Thymus (tissue), 11 donors: ENCODE measurements around the gene C17orf78. TPM values are rescaled to one million over a fixed set of nuclear protein-coding genes. Genes with fewer than 3 reads are reported as not detected.
"Not testable (repeated sequence)": the region's sequence is repeated elsewhere in the genome, so short reads cannot be mapped to it uniquely, and the experiment has no call there.

Source experiments
- DNase-seq, 9 donors: peaks; one replicate each; pipeline ENCODE4 v3.0.0-alpha.2; 2013; ENCODE audit warnings: low spot score in 9 of 9, low read depth in 6 of 9, missing footprints in 1 of 9
- H3K27ac ChIP-seq, 2 donors: one replicate each; pipeline ENCODE4 v1.5.1; 2013; ENCODE audit warnings: control low read depth in 1 of 2, low read depth in 1 of 2, low read length in 1 of 2, mild to moderate bottlenecking in 1 of 2, moderate library complexity in 1 of 2
- H3K27me3 ChIP-seq, 2 donors: one replicate each; pipeline ENCODE4 v1.5.1; 2013; ENCODE audit warnings: low read length in 1 of 2; ENCODE audit not compliant: control insufficient read depth in 2 of 2, insufficient read depth in 1 of 2
- H3K36me3 ChIP-seq, 2 donors: one replicate each; pipeline ENCODE4 v1.5.1; 2013; ENCODE audit warnings: low read length in 1 of 2, mild to moderate bottlenecking in 1 of 2, moderate library complexity in 1 of 2; ENCODE audit not compliant: control insufficient read depth in 2 of 2, insufficient read depth in 2 of 2
- H3K4me1 ChIP-seq, 2 donors: one replicate each; pipeline ENCODE4 v1.5.1; 2013; ENCODE audit warnings: low read length in 2 of 2; ENCODE audit not compliant: control insufficient read depth in 2 of 2, insufficient read depth in 2 of 2
- H3K4me3 ChIP-seq, 2 donors: one replicate each; pipeline ENCODE4 v1.5.1; 2013; ENCODE audit warnings: low read length in 2 of 2, control low read depth in 1 of 2, mild to moderate bottlenecking in 1 of 2
- H3K9me3 ChIP-seq, 2 donors: one replicate each; pipeline ENCODE4 v1.5.1; 2013; ENCODE audit warnings: low read length in 1 of 2, mild to moderate bottlenecking in 1 of 2; ENCODE audit not compliant: control insufficient read depth in 2 of 2, insufficient read depth in 1 of 2
- WGBS: extraction: QIAGEN DNeasy Blood & Tissue Kit; methylation state at CpG from one replicate; pipeline ENCODE4 v1.1.7; 2013; 5-methylcytosine and 5-hydroxymethylcytosine counted together
- polyA plus RNA-seq: library from polyadenylated mRNA; stranded (reverse); fragments of 200-250 nt; gene quantifications from one replicate; pipeline ENCODE4 v1.2.3, GENCODE V29; 2013
- total RNA-seq: library from RNA; stranded (reverse); fragments of 120-200 nt; gene quantifications from one replicate; pipeline ENCODE4 v1.2.4, GENCODE V29; 2013
- donor health status: healthy.

Gene C17orf78
- total and polyA plus RNA-seq, 2 donors = not detected

DNA sequence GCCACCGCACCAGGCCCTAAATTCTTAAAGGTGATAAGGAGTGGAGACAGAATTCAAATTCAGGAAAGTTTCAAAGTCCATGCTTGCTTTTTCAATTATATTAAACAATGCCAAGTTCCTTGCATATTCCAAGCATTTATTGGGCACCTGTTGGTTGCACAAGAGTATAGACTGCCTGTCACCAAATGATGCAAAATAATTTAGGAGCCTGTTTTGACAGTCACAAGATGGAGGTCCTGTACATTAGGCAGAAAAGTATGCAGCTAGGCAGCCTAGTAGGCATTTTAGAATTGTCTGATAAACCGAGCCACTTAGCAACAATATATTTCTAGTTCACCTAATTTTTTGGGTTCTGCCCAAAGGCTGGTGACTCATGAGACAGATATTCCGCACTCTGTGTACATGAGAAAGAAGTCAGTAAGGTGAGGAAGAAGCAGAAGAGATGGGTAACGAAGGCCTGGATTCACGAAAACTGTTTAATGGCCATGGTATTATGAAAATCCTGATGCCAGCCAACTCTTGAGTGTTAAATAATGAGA is 23.5 kb downstream of the C17orf78 start:
- Histone ChIP-seq H3K9me3 (no peaks in the 10 kb centered on the region), H3K27me3 (no peaks in the 10 kb centered on the region), H3K4me3 (no peak overlapping the region), H3K36me3 (no peaks in the 10 kb centered on the region), H3K4me1 (no peaks in the 10 kb centered on the region), H3K27ac (no peak overlapping the region)
- WGBS = 96% methylated on average over 5 of the region's 5 CpGs
- no peak for DNase-seq

DNA sequence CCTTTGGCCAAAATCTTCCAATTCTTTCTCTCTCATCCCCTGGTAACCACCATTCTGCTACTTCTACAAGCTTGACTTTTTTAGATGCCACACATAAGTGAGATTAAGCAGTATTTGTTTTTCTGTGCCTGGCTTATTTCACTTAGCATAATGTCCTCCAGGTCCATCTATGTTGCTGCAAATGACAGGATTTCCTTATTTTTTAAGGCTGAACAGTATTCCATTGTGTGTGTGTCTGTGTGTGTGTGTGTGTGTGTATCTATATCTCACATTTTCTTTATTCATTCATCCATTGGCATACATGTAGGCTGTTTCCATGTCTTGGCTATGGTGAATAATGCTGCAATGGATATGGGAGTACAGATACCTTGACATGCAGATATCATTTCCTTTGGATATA is 24.7 kb downstream of the C17orf78 start:
- Histone ChIP-seq H3K36me3 (no peaks in the 10 kb centered on the region), H3K27ac (no peak overlapping the region)

DNA sequence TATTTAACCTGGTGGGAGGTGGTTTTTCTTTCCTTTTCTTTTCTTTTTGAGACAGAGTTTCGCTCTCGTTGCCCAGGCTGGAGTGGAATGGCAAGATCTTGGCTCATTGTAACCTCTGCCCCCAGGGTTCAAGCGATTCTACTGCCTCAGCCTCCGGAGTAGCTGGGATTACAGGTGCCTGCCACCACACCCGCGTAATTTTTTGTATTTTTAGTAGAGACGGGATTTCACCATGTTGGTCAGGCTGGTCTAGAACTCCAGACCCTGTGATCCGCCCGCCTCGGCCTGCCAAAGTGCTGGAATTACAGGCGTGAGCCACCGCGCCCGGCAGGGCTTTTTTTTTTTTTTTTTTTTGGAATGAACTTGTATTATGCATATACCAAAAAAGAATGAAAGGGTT is 29.7 kb downstream of the C17orf78 start:
- H3K27ac ChIP-seq, H3K36me3 ChIP-seq, DNase-seq, H3K9me3 ChIP-seq, H3K27me3 ChIP-seq: not testable (repeated sequence)
- 95% methylated on average over 14 of the region's 14 CpGs for WGBS
- H3K4me3 ChIP-seq = peak overlapping the region in 1 of 2 donors; percentile 92
- peaks cover 4 to 17% of the 10 kb centered on the region in 2 donors for H3K4me1 ChIP-seq

More for the DNA sequence above, 24.7 kb downstream of the C17orf78 start:
- H3K4me3 ChIP-seq = no peak overlapping the region
- DNase-seq = no peak
- no peaks in the 10 kb centered on the region for H3K9me3 ChIP-seq
- no peaks in the 10 kb centered on the region for H3K27me3 ChIP-seq
- H3K4me1 ChIP-seq = peaks cover 0 to 1% of the 10 kb centered on the region in 2 donors

DNA sequence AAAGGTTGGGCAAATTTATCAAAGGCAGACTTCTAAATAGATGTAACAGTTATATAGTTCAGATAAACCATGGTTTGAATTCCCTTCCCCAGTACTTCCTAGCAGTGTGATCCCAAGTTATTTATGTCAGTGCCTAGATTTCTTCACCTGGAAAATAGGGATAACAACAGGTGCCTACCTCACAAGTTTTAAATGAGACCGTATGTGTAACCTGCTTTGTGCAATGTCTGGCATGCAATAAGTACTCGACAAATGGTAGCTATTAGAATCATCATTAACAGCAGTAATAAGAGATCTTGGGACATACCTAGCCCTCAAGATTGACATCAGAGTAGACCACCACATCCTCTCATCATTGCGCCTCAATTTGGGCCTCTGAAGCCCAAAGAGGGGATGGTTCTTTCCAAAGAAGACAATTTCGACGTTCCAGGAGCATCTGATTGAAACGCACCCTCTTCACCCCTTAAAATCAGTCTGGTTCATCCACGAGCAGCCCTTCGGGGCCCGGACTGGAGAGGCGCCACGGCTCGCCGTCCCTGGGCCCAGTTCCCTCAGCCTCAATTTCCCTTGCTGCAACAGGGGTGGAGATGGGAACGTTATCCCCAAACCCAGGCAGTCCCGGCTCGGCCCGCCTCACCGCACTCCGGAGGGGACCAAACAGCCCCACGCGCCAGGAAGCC is 30.3 kb downstream of the C17orf78 start:
- Histone ChIP-seq H3K27me3 (no peaks in the 10 kb centered on the region), H3K9me3 (no peaks in the 10 kb centered on the region), H3K4me1 (peaks cover 4 to 17% of the 10 kb centered on the region in 2 donors), H3K27ac (peak overlapping the region; percentile 66 to 73), H3K36me3 (peaks cover under 1 to 2% of the 10 kb centered on the region in 2 donors), H3K4me3 (peak overlapping the region; percentile 92)
- under 1% methylated on average over 21 of the region's 21 CpGs for WGBS
- DNase-seq = peak in 2 of 9 donors; percentile 3 to 29

DNA sequence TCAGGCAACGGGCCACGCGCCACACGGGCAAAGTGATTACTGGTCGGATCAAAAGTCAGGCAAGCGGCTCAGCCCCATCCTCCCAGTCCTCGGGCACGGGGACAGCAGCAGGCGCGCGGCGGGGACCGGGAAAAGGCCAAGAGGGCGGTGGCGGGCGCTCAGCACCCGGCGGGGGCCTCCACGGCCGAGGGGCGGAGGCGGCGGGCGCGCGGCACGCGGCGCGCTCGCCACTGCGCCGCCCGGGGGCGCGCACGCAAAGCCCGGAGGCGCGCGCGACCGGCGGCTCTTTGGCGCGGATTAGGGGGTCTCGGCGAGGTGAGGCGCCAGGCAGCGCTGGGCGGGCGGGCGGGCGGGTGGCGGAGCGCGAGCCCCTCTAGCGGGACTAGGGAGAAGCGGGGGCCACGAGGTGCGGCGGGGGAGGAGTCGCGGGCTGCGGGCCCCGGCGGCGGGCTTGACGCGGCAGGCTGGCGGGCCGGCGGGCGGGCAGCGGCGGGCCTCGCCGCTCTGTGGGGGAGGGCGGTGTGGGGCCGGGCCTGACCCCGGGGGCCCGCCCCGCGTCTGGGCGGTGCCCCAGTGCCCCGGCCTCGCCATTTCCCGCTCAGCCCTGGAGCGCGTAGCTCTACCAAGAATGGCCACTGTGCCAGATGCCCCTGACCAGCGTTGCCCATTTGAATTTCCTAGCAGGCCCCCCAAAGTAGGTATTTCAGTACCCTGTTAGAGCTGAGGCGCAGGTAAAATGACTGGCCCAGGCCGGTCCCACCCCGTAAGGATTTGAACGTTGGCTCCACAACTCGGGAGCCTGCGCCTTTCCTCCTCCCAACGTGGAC is 31.1 kb downstream of the C17orf78 start, which contains the start of the genes ACACA and TADA2A:
TSS of gene ACACA (minus strand) at position 202 of the 827 bp plus-strand sequence. CDS start 537 bp downstream, outside the sequence.
TSS of gene TADA2A (plus strand) at position 252 of the 827 bp plus-strand sequence. CDS start 4,480 bp downstream, outside the sequence.
- WGBS = under 1% methylated on average over 98 of the region's 98 CpGs
- DNase-seq = peak; percentile 22 to 85 (median 59)
- peak within 1 kb of the TSS; percentile 92 for H3K4me3 ChIP-seq

DNA sequence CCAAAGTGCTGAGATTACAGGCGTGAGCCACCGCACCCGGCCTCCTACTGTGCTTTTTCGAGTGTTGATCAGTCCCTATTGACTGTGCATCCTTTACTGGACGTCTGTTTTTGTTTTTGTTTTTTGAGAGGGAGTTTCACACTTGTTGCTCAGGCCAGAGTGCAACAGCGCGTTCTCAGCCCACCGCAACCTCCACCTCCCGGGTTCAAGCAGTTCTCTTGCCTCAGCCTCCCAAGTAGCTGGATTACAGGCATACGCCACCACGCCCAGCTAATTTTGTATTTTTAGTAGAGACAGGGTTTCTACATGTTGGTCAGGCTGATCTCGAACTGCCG is 32.3 kb downstream of the C17orf78 start:
- DNase-seq, H3K4me3 ChIP-seq, H3K27ac ChIP-seq, H3K27me3 ChIP-seq, H3K9me3 ChIP-seq: not testable (repeated sequence)
- 99% methylated on average over 13 of the region's 13 CpGs for WGBS
- Histone ChIP-seq H3K4me1 (peaks cover 4 to 17% of the 10 kb centered on the region in 2 donors), H3K36me3 (peaks cover 5 to 16% of the 10 kb centered on the region in 2 donors)

More for the DNA sequence above, 31.1 kb downstream of the C17orf78 start, which contains the start of the genes ACACA and TADA2A:
- peaks cover 4 to 17% of the 10 kb centered on the region in 2 donors for H3K4me1 ChIP-seq
- peaks cover 5 to 9% of the 10 kb centered on the region in 2 donors for H3K36me3 ChIP-seq
- peak within 1 kb of the TSS; percentile 73 to 81 for H3K27ac ChIP-seq
- H3K27me3 ChIP-seq = no peaks in the 10 kb centered on the region
- no peaks in the 10 kb centered on the region for H3K9me3 ChIP-seq

DNA sequence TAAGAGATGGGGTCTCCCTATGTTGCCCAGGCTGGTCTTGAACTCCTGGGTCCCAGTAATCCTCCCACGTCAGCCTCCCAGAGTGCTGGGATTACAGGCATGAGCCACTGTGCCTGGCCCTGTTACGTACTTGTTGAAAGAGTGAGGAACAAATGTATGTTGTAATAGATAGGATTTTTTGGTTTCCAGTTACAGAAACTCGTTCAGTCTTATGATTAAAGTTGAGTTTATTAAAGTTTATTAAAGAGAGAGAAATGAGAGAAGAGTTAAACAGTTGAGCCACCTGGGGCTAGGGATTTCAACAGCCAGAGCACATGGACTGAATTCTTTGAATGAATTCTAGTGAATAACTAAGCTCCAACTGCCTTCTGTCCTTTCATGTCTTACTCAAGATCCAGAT is 34.6 kb downstream of the C17orf78 start:
- 94% methylated on average over 3 of the region's 3 CpGs for WGBS
- Histone ChIP-seq H3K36me3 (peaks cover 14 to 33% of the 10 kb centered on the region in 2 donors), H3K4me1 (peaks cover 4 to 17% of the 10 kb centered on the region in 2 donors), H3K27ac (peak overlapping the region in 1 of 2 donors; percentile 18), H3K4me3 (no peak overlapping the region), H3K9me3 (no peaks in the 10 kb centered on the region), H3K27me3 (no peaks in the 10 kb centered on the region)
- DNase-seq = no peak

DNA sequence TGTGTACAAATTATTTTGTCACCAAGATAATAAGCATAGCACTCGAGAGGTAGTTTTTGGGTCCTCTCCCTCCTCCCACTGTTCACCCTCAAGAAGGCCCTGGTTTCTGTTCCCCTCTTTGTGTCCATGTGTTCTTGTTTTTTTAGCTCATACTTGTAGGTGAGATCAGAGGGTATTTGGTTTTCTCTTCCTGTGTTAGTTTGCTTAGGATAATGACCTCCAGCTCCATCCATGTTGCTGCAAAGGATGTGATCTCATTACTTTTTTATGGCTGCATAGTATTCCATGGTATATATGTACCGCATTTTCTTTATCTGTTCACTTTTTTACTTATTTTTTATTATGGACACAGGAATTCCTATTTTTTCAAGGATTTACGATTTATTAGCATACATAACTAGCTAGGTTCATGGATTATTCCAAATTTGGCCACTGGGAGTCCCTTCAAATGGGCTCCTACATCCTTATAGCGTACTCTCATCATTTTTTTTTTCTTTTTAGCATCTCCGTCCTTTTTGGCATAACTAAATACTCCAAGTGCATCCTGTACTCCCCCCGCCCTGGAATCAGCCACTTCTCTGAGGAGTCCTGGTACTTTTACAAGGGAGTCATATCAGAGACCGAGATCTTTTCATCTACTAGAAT is 38.2 kb downstream of the C17orf78 start:
- Histone ChIP-seq H3K27ac (no peak overlapping the region), H3K27me3 (no peaks in the 10 kb centered on the region), H3K36me3 (peaks cover 17 to 47% of the 10 kb centered on the region in 2 donors), H3K4me1 (no peaks in the 10 kb centered on the region), H3K4me3 (no peak overlapping the region), H3K9me3 (no peaks in the 10 kb centered on the region)
- no peak for DNase-seq
- 98% methylated on average over 7 of the region's 7 CpGs for WGBS
